RWPE1 (cell line): Measurements from ENCODE around the gene SPAG7.
"Not testable (repeated sequence)": the region's sequence is repeated elsewhere in the genome, so short reads cannot be mapped to it uniquely, and the experiment has no call there.

Source experiments
- CTCF ChIA-PET: fragments of 350-600 bp; sonication (Branson Sonifier 250); formaldehyde crosslinking; extraction: SDS; loops from one replicate; lab custom pipeline; 2021; lab: Yijun Ruan, JAX
- POLR2A ChIA-PET: fragments of 400-600 bp; formaldehyde crosslinking; extraction: SDS; loops from one replicate; lab custom pipeline; 2020; ENCODE audit warnings: antibody characterized with exemption; ENCODE audit not compliant: low non-redundant PET; lab: Yijun Ruan, JAX
- DNase-seq: peaks from one replicate; pipeline ENCODE4 v3.0.0; 2012; ENCODE audit warnings: low spot score
- H3K27ac ChIP-seq: fragments of 450-650 bp; 2 replicates; pipeline ENCODE4 v1.5.1; 2017
- TF ChIP-seq, protein P1 (sequence below): fragments of 450-650 bp; conservative IDR thresholded peaks from 2 replicates; pipeline ENCODE4 v1.5.1; 2017; ENCODE audit warnings: low read depth, mild to moderate bottlenecking

SPAG7 gene

DNA sequence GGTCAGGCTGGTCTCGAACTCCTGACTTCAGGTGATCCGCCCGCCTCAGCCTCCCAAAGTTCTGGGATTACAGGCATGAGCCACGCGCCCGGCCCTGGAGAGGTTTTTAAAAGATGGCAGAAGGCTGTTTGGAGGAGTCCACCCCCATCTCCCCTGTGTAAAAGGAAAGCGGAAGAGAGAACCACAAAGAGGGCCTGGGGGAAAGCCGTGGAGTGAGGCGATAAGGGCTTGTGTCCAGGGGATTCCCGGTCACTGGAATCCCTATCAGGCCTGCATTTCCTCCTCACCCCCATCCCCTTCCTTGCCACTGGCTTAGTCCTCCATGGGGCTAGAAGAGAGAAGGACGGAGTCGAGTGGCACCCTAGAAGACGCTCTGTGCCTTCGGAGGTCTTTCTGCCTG lies 35.7 kb downstream of the SPAG7 start, which contains the start of gene GP1BA:
Gene GP1BA, plus strand, starts transcription at position 315 of the 400 bp plus-strand sequence. CDS start 328 bp downstream, outside the sequence.
- H3K27ac ChIP-seq: no peak within 1 kb of the TSS
- ChIA-PET POLR2A (no interaction called here), CTCF (no interaction called here)
- TF ChIP-seq, protein P1, sequence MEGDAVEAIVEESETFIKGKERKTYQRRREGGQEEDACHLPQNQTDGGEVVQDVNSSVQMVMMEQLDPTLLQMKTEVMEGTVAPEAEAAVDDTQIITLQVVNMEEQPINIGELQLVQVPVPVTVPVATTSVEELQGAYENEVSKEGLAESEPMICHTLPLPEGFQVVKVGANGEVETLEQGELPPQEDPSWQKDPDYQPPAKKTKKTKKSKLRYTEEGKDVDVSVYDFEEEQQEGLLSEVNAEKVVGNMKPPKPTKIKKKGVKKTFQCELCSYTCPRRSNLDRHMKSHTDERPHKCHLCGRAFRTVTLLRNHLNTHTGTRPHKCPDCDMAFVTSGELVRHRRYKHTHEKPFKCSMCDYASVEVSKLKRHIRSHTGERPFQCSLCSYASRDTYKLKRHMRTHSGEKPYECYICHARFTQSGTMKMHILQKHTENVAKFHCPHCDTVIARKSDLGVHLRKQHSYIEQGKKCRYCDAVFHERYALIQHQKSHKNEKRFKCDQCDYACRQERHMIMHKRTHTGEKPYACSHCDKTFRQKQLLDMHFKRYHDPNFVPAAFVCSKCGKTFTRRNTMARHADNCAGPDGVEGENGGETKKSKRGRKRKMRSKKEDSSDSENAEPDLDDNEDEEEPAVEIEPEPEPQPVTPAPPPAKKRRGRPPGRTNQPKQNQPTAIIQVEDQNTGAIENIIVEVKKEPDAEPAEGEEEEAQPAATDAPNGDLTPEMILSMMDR: no peak
- no peak for DNase-seq

DNA sequence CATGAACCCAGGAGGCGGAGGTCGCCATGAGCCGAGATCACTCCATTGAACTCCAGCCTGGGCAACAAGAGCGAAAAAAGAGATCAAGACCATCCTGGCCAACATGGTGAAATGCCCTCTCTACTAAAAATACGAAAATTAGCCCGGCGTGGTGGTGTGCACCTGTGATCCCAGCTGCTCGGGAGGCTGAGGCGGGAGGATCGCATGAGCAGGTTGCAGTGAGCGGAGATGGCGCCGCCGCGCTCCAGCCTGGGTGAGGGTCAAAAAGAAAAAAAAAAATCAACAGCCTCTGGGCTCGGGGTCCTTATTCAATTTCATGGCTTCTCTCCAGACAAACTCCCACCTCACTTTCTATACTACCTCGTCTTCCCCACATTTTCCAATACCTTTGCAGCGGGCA lies 38.7 kb downstream of the SPAG7 start:
- no peak overlapping the region for H3K27ac ChIP-seq
- ChIA-PET POLR2A (no interaction called here), CTCF (no interaction called here)
- TF ChIP-seq, protein P1: no peak
- DNase-seq: no peak

DNA sequence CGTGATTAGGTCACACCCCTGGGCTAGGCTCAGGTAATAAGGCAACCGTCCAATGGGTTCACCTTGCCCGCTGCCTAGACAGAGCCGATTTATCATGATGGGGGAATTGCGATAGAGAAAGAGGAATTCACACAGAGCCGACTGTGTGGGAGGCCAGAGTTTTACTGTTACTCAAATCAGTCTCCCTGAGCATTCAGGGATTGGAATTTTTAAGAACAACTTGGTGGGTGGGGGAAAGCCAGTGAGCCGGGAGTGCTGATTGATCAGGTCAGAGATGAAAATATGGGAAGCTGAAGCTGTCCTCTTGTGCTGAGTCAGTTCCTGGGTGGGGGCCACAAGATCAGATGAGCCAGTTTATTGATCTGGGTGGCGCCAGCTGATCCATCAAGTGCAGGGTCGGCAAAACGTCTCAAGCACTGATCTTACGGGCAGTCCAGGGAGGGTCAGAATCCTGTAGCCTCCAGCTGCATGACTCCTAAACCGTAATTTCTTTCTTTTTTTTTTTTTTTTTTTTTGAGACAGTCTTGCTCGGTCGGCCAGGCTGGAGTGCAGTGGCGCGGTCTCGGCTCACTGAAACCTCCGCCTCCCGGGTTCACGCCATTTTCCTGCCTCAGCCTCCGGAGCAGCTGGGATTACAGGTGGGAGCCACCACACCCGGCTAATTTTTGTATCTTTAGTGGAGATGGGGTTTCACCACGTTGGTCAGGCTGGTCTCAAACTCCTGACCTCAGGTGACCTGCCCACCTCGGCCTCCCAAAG lies 40.9 kb downstream of the SPAG7 start:
- POLR2A ChIA-PET: interaction anchor here (0.7 kb wide), 1 partner anchor 24 kb away, joined by 4 read pairs; no protein-coding TSS in a partner anchor
- DNase-seq, H3K27ac ChIP-seq, CTCF ChIA-PET: not testable (repeated sequence)

DNA sequence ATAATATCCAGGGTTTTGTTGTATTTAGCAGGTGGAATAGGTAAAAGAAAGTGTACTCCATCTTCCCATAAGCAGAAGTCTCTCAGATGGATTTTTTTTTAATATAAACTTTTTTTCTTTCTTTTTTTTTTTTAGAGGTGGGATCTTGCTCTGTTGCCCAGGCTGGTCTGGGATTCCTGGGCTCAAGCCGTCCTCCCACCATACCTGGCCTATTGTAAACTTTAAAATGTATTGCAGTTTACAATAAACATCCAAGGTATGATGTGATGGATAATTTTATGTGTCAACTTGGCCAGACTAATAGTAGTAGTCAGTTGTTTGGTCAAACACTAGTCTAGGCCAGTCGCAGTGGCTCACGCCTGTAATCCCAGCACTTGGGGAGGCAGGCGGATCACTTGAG lies 46.3 kb downstream of the SPAG7 start:
- DNase-seq: no peak
- ChIA-PET CTCF (no interaction called here), POLR2A (no interaction called here)
- TF ChIP-seq, protein P1: no peak
- H3K27ac ChIP-seq: no peak overlapping the region

DNA sequence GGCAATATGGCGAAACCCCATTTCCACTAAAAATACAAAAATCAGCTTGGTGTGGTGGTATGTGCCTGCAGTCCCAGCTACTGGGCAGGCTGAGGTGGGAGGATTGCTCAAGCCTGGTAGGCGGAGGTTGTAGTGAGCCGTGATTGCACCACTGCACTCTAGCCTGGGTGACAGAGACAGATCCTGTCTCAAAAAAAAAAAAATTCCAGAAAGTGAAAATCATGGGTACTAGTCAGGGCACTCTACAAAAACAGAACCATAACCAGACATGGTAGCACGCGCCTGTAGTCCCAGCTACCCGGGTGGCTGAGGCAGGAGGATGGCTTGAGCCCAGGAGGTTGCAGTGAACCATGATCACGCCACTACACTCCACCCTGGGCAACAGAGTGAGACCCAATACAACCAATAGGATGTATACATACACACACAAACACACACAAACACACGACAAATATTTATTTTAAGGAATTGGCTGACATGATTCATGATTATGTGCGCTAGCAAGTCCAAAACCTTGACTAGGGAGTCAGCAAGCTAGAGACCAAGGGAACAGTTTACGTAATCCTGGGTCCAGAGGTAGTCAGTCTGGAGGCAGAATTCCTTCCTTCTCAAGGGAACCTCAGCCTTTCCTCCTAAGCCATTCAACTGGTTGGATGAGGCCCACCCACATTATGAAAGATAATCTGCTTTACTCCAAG lies 47.1 kb downstream of the SPAG7 start:
- DNase-seq: no peak
- ChIA-PET CTCF (interaction anchor here (0.7 kb wide), 1 partner anchor 11 kb away, joined by 3 read pairs; no protein-coding TSS in a partner anchor), POLR2A (no interaction called here)
- TF ChIP-seq, protein P1: no peak
- H3K27ac ChIP-seq: peak overlapping the region; percentile 50

DNA sequence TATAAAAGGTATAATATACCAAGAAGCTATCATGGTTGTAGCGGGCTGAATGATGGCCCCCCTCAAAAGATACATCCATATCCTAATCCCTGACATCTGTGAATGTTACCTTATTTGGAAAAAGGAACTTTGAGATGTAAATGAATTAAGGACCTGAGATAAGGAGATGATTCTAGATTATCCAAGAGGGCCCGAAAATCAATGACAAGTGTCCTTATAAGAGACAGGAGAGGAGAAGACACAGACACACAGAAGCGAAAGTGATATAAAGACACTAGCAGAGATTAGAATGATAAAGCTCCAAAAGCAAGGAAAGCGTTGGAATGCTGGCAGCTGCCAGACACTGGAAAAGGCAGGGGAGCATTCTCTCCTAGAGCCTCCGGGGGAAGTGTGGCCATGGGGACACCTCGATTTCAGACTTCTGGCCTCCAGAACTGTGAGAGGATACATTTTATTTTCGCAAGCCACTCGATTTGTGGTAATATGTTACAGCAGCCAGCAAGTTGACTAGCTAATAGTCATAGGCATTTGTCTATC lies 48.0 kb downstream of the SPAG7 start:
- no peak for DNase-seq
- TF ChIP-seq, protein P1: no peak
- no peak overlapping the region for H3K27ac ChIP-seq
- ChIA-PET CTCF (interaction anchor here (0.7 to 1.2 kb wide), 2 partner anchors 10 to 11 kb away, joined by 3 to 6 read pairs; no protein-coding TSS in a partner anchor), POLR2A (no interaction called here)

DNA sequence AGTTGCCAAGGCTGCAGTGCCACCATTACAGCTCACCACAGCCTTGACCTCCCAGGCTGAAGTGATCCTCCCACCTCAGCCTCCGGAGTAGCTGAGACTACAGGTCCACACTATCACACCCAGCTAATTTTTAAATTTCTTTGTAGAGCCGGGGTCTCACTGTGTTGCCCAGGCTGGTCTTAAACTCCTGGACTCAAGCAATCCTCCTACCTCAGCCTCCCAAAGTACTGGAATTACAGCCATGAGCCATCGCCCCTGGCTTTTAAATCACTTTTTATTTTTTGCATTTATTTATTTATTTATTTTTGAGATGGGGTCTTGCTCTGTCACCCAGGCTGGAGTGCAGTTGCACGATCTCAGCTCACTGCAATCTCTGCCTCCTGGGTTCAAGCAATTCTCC lies 53.1 kb downstream of the SPAG7 start:
- DNase-seq, H3K27ac ChIP-seq, POLR2A ChIA-PET: not testable (repeated sequence)
- CTCF ChIA-PET: interaction anchor here (0.7 kb wide), 1 partner anchor 893 kb away, joined by 5 read pairs; no protein-coding TSS in a partner anchor
